Stimulated activated CD4-positive, alpha-beta T cell treated with anti-CD3 and anti-CD28 coated beads, Interleukin-15, amount 100 ng/mL, for 48 hours (primary cell): ENCODE measurements around the gene SOX8.
"Not testable (repeated sequence)": the region's sequence is repeated elsewhere in the genome, so short reads cannot be mapped to it uniquely, and the experiment has no call there.

ENCODE experiments used
- DNase-seq, 2 donors: peaks; one replicate each; pipeline ENCODE4 v3.0.0-alpha.2; 2020; ENCODE audit warnings: low read depth in 2 of 2

The SOX8 gene

DNA sequence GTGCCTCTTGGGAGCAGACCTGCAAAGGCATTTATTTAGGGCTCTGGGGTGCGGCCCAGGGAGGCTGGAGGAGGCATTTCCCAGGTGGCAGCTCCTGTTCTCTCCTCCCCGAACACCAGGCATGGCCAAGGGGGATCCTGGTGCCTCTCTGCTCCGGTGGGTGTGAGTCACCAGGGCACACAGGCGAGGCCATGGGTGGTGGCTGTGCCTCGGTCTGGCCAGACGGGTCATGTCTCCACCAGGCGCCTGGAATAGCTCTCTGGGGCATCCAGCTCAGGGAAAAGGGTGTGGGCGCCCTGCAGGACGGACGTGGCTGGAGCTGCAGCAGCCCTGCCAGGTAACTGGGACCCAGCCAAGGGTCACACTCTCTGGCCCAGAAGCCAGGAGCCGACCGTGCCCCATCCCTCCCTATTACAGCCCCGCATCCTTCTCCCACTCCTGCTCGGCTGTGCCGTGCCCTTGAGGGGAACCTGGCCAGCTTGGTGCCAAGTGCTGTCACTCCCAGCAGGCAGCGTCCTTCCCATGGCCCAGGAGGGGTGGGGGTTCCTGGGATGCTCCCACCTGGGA lies 25.8 kb downstream of the SOX8 start:
- DNase-seq: no peak

DNA sequence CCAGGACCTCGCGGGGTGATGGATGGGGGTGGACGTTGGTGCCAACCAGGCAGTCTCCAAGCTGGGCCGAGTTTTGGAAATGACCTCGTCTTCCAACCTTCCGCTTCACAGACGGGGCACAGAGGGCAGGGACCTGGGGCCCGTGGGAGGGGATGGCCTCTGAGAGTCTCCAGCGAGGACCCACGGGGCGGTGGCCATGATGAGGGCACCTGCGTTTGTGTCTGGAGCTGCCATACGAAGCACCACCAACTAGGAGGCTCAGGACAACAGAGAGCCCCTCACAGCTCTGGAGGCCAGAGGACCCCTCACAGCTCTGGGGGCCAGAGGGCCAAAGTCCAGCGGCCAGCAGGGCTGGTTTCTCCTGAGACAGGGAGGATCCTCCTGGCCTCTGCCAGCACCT lies 26.5 kb downstream of the SOX8 start:
- DNase-seq: no peak

GRCh38 chr16:1009358-1010150 lies 28.0 kb downstream of the SOX8 start:
- DNase-seq: no peak

- no peak for DNase-seq
Observed at GRCh38 chr16:1010251-1010650, 28.7 kb downstream of the SOX8 start.

GRCh38 chr16:1010815-1011214 lies 29.2 kb downstream of the SOX8 start:
- no peak for DNase-seq

- DNase-seq: no peak
Observed at GRCh38 chr16:1011316-1012082, 29.9 kb downstream of the SOX8 start.

GRCh38 chr16:1012135-1012534 lies 30.6 kb downstream of the SOX8 start:
- DNase-seq: no peak

DNA sequence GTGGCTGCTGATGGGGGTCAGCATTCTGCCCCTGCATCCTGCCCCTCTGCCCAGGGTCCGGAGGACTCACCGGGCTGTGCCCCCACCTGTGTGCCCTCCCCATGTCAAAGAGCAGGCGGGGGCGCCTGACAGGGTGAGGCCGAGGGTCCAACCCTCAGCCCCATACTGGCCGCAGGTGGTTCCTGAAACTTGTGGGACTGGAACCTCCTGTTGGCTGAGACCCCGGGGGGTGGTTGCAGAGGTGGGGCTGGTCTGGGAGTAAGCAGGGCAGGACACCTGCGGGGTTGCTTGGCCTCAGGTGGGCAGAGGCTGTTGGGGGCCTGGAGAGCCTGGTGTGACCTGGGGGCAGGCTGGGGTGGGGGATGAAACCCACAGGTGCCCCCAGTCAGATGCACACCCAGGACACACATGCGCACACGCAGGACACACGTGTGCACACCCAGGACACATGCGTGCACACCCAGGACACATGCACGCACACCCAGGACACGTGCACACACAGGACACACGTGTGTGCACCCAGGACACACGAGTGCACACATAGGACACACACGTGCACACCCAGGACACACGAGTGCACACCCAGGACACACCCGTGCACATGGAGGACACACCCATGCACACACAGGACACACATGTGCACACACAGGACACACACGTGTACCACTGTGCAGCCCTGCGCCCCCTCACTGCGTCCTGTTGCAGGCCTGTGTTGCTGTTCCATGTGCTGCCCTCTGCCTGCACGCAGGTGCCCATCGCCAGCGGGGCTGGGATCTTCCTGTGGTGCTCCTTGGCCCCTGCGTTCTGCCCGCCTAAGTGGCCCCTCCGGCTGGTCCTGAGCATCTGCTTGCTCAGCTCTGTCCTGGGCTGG lies 31.4 kb downstream of the SOX8 start:
- DNase-seq: no peak

DNA sequence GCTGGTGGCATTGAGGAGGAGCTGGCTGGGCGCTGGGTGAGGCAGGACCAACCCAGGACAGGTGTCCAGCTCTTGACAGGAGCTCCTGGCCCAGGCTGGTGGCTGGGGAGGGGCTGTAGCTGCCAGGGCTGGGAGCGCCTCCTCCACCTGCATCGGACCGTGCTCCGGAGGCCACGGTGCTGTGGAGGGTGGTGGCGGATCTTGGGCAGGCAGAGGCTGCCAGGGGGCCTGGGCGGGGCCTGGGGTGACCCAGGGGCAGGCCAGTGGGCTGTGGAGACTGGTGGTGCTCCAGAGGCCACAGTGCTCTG lies 32.0 kb downstream of the SOX8 start:
- DNase-seq: no peak

DNA sequence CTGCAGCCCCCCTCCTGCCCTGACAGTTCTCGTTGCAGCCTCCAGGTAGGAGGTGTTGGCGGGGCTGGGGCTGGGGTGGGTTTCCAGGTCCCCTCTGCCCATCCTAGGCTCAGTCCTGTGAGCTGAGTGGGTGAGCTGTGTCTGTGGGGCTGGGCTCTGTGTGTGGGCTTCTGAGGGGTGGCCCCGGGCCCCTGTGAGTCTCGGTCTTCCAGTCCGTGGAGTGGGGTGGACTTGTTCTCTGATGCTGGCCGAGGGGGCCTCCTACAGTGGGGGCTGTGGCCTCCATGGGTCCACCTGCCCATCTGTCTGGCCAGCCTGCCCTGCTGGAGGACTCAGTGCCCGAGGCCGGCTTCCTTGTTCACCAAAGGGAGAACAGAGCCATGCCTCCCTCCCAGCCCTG lies 32.7 kb downstream of the SOX8 start:
- DNase-seq: no peak

GRCh38 chr16:1014771-1015495 lies 33.4 kb downstream of the SOX8 start:
- no peak for DNase-seq

- DNase-seq: no peak
Observed at GRCh38 chr16:1018447-1019198, 37.1 kb downstream of the SOX8 start.

GRCh38 chr16:1019231-1020090 lies 37.9 kb downstream of the SOX8 start:
- no peak for DNase-seq

- DNase-seq: no peak
Observed at GRCh38 chr16:1020091-1020399, 38.5 kb downstream of the SOX8 start.

- DNase-seq: no peak
Observed at GRCh38 chr16:1020591-1020990, 39.0 kb downstream of the SOX8 start.

- no peak for DNase-seq
Observed at GRCh38 chr16:1021553-1022160, 40.1 kb downstream of the SOX8 start.

- DNase-seq: no peak
Observed at GRCh38 chr16:1022466-1022865, 40.9 kb downstream of the SOX8 start.

DNA sequence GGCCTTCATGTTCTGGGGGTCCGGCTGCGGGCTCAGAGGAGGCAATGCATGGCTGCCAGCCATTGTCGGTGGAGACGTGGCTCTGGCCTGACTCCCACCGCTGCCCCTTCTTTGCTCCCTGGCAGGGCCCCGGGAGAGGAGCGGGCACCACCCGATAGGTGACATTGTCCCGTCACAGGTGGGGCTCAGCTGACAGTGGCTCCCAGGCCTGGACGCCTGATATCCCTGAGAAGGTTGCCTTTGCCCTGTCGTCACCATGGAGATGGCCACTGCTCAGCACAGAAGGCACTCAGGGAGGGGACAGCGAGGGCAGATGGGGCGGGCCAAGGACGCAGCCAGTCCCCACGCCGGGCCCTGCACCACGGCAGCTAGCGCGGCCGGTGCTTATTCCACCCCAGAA lies 42.6 kb downstream of the SOX8 start:
- DNase-seq: no peak

DNA sequence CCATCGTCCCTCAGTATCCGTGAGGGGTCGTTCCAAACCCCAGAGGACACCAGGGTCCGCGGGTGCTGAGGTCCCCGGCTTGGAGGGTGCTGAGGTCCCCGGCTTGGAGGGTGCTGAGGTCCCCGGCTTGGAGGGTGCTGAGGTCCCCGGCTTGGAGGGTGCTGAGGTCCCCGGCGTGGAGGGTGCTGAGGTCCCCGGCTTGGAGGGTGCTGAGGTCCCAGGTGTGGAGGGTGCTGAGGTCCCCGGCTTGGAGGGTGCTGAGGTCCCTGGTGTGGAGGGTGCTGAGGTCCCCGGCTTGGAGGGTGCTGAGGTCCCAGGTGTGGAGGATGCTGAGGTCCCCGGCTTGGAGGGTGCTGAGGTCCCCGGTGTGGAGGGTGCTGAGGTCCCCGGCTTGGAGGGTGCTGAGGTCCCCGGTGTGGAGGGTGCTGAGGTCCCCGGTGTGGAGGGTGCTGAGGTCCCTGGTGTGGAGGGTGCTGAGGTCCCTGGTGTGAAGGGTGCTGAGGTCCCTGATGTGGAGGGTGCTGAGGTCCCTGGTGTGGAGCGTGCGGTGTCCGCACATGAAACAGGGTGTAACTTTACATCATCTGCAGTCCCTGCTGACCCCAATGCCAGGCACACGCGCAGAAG lies 43.7 kb downstream of the SOX8 start:
- not testable (repeated sequence) for DNase-seq
